NCI-H1417 (cell line): ENCODE measurements around the gene PIWIL4.
"Not testable (repeated sequence)": the region's sequence is repeated elsewhere in the genome, so short reads cannot be mapped to it uniquely, and the experiment has no call there.

Experiments used
- DNase-seq, 3 experiments: peaks; one replicate each; lab custom pipeline; 2025; lab: John Stamatoyannopoulos, UW

The PIWIL4 gene

GRCh38 chr11:94638301-94638901 lies 71.2 kb downstream of the PIWIL4 start:
- no peak for DNase-seq

- no peak for DNase-seq
These were observed 71.8 kb downstream of the PIWIL4 start for GRCh38 chr11:94638902-94639373.

GRCh38 chr11:94639901-94640721 lies 72.9 kb downstream of the PIWIL4 start:
- DNase-seq: no peak

GRCh38 chr11:94641167-94641761 lies 74.1 kb downstream of the PIWIL4 start:
- no peak for DNase-seq

- not testable (repeated sequence) for DNase-seq
These were observed 76.0 kb downstream of the PIWIL4 start for GRCh38 chr11:94643186-94643585.

GRCh38 chr11:94647926-94648325 lies 80.8 kb downstream of the PIWIL4 start:
- no peak for DNase-seq

- DNase-seq: no peak
These were observed 81.6 kb downstream of the PIWIL4 start for GRCh38 chr11:94648789-94649188.

GRCh38 chr11:94649254-94649653 lies 82.1 kb downstream of the PIWIL4 start:
- no peak for DNase-seq

GRCh38 chr11:94649964-94650623 lies 82.9 kb downstream of the PIWIL4 start:
- DNase-seq: no peak

- no peak for DNase-seq
These were observed 83.6 kb downstream of the PIWIL4 start for GRCh38 chr11:94650756-94651155.

GRCh38 chr11:94652735-94653284 lies 85.6 kb downstream of the PIWIL4 start:
- DNase-seq: no peak

GRCh38 chr11:94653561-94653960 lies 86.4 kb downstream of the PIWIL4 start:
- DNase-seq: no peak

- DNase-seq: no peak
These were observed 87.0 kb downstream of the PIWIL4 start for GRCh38 chr11:94654201-94654600.

- no peak for DNase-seq
These were observed 88.1 kb downstream of the PIWIL4 start for GRCh38 chr11:94655291-94655690.

- DNase-seq: no peak
These were observed 88.8 kb downstream of the PIWIL4 start for GRCh38 chr11:94655956-94656355.

- DNase-seq: no peak
These were observed 89.8 kb downstream of the PIWIL4 start for GRCh38 chr11:94656968-94657367.

- DNase-seq: no peak
These were observed 90.5 kb downstream of the PIWIL4 start for GRCh38 chr11:94657629-94658028.

GRCh38 chr11:94658386-94658785 lies 91.2 kb downstream of the PIWIL4 start:
- DNase-seq: no peak

- no peak for DNase-seq
These were observed 91.7 kb downstream of the PIWIL4 start for GRCh38 chr11:94658888-94659287.

- DNase-seq: no peak
These were observed 94.3 kb downstream of the PIWIL4 start for GRCh38 chr11:94661444-94661843.

GRCh38 chr11:94662065-94662779 lies 95.1 kb downstream of the PIWIL4 start:
- DNase-seq: no peak
